ENCODE measurements around the gene PTPRR. TPM values are rescaled to one million over a fixed set of nuclear protein-coding genes. Genes with fewer than 3 reads are reported as not detected.

PTPRR gene
- total RNA-seq, 1 experiment from 2014 or later: 0.46 TPM

DNA sequence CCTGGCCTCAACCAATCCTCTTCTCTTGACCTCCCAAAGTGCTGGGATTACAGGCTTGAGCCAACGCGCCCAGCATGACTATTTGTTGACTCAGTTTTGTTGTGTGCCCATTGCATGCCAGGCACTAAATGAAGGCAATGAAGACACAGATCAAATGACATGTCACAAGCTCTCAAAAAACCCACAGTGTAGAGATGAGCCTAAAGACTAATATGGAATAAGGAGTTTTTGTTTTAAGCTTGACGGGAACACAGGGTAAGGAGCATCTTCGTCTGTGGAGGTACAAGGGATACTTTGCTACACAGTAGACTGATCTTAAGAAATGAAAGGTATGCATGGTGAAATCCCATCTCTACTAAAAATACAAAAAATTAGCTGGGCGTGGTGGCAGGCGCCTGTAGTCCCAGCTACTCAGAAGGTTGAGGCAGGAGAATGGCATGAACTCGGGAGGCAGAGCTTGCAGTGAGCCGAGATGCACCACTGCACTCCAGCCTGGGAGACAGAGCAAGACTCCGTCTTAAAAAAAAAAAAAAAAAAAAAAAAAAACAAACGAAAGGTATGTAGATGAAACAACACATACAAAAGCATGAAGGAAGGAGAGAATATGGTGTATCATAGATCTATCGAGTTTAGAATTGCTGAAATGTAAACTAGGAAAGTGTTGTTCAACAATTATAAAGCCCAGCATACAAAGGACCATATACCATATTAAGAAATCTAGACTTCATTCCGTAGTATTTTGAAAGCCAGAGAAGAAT lies 161.2 kb downstream of the PTPRR start:
- Mint-ChIP-seq H3K27ac (no peak overlapping the region), H3K9me3 (peaks cover 9% of the 10 kb centered on the region), H3K4me3 (no peak overlapping the region), H3K4me1 (peaks cover 41% of the 10 kb centered on the region), H3K36me3 (peaks cover 9% of the 10 kb centered on the region), H3K27me3 (ENCODE audit: low read depth) (no peaks in the 10 kb centered on the region)
- ATAC-seq: no peak
- TF ChIP-seq, protein P1, sequence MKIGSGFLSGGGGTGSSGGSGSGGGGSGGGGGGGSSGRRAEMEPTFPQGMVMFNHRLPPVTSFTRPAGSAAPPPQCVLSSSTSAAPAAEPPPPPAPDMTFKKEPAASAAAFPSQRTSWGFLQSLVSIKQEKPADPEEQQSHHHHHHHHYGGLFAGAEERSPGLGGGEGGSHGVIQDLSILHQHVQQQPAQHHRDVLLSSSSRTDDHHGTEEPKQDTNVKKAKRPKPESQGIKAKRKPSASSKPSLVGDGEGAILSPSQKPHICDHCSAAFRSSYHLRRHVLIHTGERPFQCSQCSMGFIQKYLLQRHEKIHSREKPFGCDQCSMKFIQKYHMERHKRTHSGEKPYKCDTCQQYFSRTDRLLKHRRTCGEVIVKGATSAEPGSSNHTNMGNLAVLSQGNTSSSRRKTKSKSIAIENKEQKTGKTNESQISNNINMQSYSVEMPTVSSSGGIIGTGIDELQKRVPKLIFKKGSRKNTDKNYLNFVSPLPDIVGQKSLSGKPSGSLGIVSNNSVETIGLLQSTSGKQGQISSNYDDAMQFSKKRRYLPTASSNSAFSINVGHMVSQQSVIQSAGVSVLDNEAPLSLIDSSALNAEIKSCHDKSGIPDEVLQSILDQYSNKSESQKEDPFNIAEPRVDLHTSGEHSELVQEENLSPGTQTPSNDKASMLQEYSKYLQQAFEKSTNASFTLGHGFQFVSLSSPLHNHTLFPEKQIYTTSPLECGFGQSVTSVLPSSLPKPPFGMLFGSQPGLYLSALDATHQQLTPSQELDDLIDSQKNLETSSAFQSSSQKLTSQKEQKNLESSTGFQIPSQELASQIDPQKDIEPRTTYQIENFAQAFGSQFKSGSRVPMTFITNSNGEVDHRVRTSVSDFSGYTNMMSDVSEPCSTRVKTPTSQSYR (CRISPR knock-in tag; IDR thresholded peaks at IDR 0.05): no peak
- no peak for TF ChIP-seq EMX1 (CRISPR knock-in tag; IDR thresholded peaks at IDR 0.05)
- TF ChIP-seq, protein P2, sequence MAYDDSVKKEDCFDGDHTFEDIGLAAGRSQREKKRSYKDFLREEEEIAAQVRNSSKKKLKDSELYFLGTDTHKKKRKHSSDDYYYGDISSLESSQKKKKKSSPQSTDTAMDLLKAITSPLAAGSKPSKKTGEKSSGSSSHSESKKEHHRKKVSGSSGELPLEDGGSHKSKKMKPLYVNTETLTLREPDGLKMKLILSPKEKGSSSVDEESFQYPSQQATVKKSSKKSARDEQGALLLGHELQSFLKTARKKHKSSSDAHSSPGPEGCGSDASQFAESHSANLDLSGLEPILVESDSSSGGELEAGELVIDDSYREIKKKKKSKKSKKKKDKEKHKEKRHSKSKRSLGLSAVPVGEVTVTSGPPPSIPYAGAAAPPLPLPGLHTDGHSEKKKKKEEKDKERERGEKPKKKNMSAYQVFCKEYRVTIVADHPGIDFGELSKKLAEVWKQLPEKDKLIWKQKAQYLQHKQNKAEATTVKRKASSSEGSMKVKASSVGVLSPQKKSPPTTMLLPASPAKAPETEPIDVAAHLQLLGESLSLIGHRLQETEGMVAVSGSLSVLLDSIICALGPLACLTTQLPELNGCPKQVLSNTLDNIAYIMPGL (CRISPR knock-in tag; IDR thresholded peaks at IDR 0.05): no peak
- TF ChIP-seq MYBL2 (CRISPR knock-in tag; IDR thresholded peaks at IDR 0.05): no peak
- no peak for TF ChIP-seq IRF2 (CRISPR knock-in tag; IDR thresholded peaks at IDR 0.05; ENCODE audit: borderline replicate concordance, low read depth)
- TF ChIP-seq, protein P3, sequence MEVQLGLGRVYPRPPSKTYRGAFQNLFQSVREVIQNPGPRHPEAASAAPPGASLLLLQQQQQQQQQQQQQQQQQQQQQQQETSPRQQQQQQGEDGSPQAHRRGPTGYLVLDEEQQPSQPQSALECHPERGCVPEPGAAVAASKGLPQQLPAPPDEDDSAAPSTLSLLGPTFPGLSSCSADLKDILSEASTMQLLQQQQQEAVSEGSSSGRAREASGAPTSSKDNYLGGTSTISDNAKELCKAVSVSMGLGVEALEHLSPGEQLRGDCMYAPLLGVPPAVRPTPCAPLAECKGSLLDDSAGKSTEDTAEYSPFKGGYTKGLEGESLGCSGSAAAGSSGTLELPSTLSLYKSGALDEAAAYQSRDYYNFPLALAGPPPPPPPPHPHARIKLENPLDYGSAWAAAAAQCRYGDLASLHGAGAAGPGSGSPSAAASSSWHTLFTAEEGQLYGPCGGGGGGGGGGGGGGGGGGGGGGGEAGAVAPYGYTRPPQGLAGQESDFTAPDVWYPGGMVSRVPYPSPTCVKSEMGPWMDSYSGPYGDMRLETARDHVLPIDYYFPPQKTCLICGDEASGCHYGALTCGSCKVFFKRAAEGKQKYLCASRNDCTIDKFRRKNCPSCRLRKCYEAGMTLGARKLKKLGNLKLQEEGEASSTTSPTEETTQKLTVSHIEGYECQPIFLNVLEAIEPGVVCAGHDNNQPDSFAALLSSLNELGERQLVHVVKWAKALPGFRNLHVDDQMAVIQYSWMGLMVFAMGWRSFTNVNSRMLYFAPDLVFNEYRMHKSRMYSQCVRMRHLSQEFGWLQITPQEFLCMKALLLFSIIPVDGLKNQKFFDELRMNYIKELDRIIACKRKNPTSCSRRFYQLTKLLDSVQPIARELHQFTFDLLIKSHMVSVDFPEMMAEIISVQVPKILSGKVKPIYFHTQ (CRISPR knock-in tag; IDR thresholded peaks at IDR 0.05): no peak
- TF ChIP-seq SOX15 (CRISPR knock-in tag; IDR thresholded peaks at IDR 0.05): no peak
- TF ChIP-seq, protein P4, sequence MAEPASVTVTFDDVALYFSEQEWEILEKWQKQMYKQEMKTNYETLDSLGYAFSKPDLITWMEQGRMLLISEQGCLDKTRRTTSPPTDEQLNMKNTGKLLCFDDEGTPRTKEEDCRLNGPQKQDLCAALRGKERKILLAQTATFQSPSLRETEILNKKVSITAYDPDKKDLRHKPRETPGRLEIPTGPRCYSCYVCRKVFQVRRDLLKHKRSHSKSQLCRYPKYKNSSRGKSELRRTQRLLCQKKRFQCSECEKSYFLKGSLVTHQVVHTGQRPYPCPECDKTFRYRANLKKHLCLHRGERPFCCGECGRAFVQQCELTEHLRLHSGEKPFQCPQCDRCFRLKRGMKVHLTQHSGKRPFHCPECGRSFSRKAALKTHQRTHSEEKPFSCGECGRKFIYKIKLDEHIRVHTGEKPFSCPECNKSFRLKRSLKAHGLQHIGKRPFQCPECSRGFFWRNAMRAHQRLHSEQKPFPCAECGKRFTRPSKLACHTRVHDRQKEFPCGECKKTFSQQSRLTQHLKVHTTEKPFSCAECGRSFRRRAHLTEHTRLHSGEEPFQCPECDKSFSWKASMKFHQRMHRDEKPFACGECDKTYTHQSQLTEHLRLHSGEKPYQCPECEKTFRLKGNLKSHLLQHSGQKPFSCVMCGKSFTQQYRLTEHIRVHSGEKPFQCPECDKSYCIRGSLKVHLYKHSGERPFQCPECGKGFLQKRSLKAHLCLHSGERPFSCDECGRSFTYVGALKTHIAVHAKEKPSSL (CRISPR knock-in tag; conservative IDR thresholded peaks at IDR 0.05): no peak
- TF ChIP-seq, protein P5, sequence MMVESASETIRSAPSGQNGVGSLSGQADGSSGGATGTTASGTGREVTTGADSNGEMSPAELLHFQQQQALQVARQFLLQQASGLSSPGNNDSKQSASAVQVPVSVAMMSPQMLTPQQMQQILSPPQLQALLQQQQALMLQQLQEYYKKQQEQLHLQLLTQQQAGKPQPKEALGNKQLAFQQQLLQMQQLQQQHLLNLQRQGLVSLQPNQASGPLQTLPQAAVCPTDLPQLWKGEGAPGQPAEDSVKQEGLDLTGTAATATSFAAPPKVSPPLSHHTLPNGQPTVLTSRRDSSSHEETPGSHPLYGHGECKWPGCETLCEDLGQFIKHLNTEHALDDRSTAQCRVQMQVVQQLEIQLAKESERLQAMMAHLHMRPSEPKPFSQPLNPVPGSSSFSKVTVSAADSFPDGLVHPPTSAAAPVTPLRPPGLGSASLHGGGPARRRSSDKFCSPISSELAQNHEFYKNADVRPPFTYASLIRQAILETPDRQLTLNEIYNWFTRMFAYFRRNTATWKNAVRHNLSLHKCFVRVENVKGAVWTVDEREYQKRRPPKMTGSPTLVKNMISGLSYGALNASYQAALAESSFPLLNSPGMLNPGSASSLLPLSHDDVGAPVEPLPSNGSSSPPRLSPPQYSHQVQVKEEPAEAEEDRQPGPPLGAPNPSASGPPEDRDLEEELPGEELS (CRISPR knock-in tag; IDR thresholded peaks at IDR 0.05): no peak
- no peak for TF ChIP-seq TP53 (CRISPR knock-in tag; IDR thresholded peaks at IDR 0.05)
- no peak for TF ChIP-seq CREM (CRISPR knock-in tag; IDR thresholded peaks at IDR 0.05)
- TF ChIP-seq, protein P6, sequence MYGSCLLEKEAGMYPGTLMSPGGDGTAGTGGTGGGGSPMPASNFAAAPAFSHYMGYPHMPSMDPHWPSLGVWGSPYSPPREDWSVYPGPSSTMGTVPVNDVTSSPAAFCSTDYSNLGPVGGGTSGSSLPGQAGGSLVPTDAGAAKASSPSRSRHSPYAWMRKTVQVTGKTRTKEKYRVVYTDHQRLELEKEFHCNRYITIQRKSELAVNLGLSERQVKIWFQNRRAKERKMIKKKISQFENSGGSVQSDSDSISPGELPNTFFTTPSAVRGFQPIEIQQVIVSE (CRISPR knock-in tag; IDR thresholded peaks at IDR 0.05; ENCODE audit: borderline replicate concordance): no peak
- no peak for TF ChIP-seq ZNF263 (CRISPR knock-in tag; IDR thresholded peaks at IDR 0.05; ENCODE audit: low read depth)
- TF ChIP-seq FOXP1 (CRISPR knock-in tag; IDR thresholded peaks at IDR 0.05; ENCODE audit: borderline replicate concordance): no peak
- no peak for TF ChIP-seq ZNF416 (CRISPR knock-in tag; IDR thresholded peaks at IDR 0.05)
- no peak for TF ChIP-seq NR3C1 (CRISPR knock-in tag; conservative IDR thresholded peaks at IDR 0.05; ENCODE audit: low read depth)
- no peak for TF ChIP-seq ESRRA (CRISPR knock-in tag; IDR thresholded peaks at IDR 0.05; ENCODE audit: borderline replicate concordance)
- ChIA-PET CTCF (interaction anchor here (0.6 kb wide), 1 partner anchor 962 kb away, joined by 4 read pairs; no protein-coding TSS in a partner anchor), POLR2A (no interaction called here)
- DNase-seq (ENCODE audit: low spot score): no peak

All from WTC11 (cell line).